Effector CD8-positive, alpha-beta T cell (primary cell): ENCODE data around the gene KRT78.

ENCODE experiments used
- DNase-seq: peaks from one replicate; lab custom pipeline; 2025; lab: John Stamatoyannopoulos, UW

Gene KRT78

DNA sequence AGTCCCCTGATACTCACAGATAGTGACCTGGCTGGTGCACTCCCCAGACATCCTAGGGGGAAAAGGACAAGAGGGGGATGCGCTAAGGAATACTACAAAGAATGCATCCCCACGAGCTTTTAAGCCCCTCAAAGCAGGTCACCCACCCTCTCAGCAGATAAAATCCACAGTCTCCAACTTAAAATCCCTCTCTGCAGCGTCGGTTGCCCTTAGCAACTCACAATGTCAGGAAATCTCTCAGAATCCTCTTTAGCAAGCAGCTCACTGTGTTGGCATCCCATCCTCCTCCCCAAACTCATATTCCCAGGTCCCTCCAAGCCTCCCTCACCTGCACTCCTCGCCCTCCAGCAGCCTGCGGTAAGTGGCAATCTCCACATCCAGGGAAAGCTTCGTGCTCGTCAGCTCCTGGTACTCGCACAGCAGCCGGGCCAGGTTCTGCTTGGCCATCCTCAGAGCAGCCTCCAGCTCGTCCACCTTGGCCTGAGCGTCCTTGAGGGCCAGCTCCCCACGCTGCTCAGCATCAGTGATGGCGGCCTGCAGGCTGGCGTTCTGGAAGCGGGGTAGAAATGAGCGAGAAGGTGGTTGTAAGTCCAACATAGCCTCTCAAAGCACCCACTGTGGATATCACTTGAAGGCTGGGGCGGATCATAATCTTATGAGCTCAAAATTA lies 9.2 kb downstream of the KRT78 start:
- no peak for DNase-seq

GRCh38 chr12:52838609-52839435 lies 10.0 kb downstream of the KRT78 start:
- no peak for DNase-seq

GRCh38 chr12:52837781-52838608 lies 10.8 kb downstream of the KRT78 start:
- DNase-seq = no peak

GRCh38 chr12:52837413-52837741 lies 11.4 kb downstream of the KRT78 start:
- no peak for DNase-seq

DNA sequence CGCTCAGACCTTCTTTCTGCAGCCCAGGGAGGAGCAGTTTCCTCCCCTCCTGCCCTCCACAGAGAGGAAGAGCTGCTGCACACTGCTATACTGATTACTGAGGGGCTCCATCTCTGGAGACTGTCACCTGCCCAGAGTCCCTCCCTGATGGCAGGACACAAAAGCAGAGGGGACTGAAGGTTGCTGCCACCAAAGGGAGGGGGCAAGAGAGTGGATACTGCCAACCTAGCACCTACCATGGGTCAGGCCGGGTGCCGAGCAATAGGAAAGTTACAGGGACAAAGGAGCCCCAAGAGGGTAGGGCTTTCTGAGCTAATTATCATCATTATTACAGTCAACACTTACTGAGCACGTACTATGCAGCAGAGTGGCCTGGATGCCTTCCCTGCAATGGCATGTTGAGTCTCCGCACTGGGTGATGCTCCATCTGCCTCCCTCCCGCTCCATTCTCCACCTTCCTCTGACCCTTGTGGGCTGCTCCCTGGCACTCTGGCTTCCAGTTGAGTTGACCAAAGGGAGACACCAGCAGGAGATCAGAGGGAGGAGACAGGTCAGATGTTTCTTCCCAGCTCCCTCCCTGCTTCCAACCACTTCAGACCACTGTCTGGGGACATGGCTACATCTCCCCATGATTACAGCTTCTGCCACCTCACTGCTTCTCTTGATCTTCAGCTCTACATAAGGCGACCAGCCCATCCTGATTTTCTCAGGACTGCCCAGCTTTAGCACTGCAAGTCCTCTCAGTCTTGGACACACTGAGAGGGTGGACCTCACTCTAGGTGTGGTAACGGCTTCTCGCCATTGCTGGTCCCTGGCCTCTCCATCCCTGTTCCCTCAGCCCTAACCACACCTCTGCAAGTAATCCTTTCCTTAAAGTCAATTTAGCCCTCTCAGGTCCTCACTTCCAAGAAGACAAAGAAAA lies 12.0 kb downstream of the KRT78 start:
- DNase-seq = no peak

- no peak for DNase-seq
Observed at GRCh38 chr12:52836042-52836466, 12.7 kb downstream of the KRT78 start.

DNA sequence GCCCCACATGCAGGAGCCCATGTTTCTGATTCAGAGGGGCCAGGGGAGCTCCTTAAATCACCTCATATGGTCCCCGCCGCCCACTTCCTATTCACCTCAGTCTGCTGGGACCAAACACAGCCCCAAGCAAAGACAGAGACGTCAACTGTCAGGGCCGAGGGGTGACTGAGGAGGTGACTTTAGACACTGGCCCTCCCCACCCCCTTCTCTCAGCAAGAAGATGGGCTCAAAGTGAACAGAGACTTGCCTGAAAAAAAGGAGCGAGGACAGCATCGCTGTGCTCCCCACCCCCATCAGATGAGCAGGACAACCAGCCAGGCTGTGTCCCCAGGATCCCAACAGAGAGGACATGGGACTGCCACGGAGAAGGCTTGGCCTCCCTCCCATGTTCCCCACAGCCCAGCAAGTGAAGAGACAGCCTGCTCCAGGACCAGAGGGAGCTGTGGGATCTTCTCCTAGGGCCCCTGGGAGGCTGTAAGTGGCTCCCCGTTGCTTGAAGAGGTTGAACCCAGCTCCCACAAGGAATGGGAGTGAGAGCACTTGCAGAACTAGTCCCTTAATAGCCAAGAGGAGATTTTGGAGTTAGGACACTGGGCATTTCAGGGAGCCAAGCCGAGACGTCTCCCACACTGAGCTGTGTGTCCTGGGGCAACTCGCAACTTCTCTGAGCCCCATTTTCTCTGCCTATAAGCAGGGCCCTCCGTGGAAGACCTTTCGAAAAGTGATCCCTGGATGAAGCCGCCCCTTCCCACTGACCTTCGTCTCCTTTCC lies 13.3 kb downstream of the KRT78 start:
- no peak for DNase-seq

DNA sequence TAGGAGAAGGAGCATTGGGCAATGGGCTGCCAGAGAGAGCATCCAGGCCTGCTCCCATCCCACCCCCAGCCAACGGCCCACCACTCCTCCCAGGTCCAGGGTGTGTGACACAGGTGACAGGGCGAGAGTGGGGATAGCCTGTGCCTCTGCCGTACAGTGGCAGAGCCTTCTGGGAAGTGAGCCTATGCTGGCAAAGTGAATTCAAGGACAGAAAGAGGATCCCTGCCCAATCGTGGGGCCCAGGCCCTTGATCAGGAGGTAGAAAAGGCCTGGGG lies 14.1 kb downstream of the KRT78 start:
- no peak for DNase-seq

GRCh38 chr12:52833922-52834726 lies 14.7 kb downstream of the KRT78 start, which contains the start of gene KRT79:
KRT79 (minus strand) TSS chr12:52834311; CDS start chr12:52834260, 51 bp downstream.
- DNase-seq = no peak

GRCh38 chr12:52832985-52833905 lies 15.5 kb downstream of the KRT78 start:
- DNase-seq = no peak

GRCh38 chr12:52832451-52832850 lies 16.3 kb downstream of the KRT78 start:
- DNase-seq = no peak

GRCh38 chr12:52831251-52831650 lies 17.5 kb downstream of the KRT78 start:
- no peak for DNase-seq

- no peak for DNase-seq
Observed at GRCh38 chr12:52829986-52830770, 18.6 kb downstream of the KRT78 start.

GRCh38 chr12:52828591-52829021 lies 20.2 kb downstream of the KRT78 start:
- no peak for DNase-seq

- DNase-seq = no peak
Observed at GRCh38 chr12:52828156-52828555, 20.6 kb downstream of the KRT78 start.

GRCh38 chr12:52827499-52828090 lies 21.2 kb downstream of the KRT78 start:
- DNase-seq = no peak

GRCh38 chr12:52826611-52827498 lies 21.9 kb downstream of the KRT78 start:
- no peak for DNase-seq
